GM18907 (cell line): ENCODE data around the gene SLC41A2.
"Not testable (repeated sequence)": the region's sequence is repeated elsewhere in the genome, so short reads cannot be mapped to it uniquely, and the experiment has no call there.

Experiments
- ATAC-seq: cut with Tn5 transposase; IDR thresholded peaks from one replicate; pipeline ENCODE4 v1.9.1; 2021; ENCODE audit warnings: mild to moderate bottlenecking, moderate library complexity; ENCODE audit not compliant: unreplicated experiment

Gene SLC41A2

GRCh38 chr12:104958001-104958804 lies at the start of gene SLC41A2:
Gene SLC41A2, minus strand, starts transcription at chr12:104958290. Its CDS starts 29,763 bp downstream, at chr12:104928527.
- ATAC-seq, result peak; percentile 81

- no peak for ATAC-seq
Observed at GRCh38 chr12:105001476-105001875, 43.4 kb upstream of the SLC41A2 start.

GRCh38 chr12:104999347-104999685 lies 41.2 kb upstream of the SLC41A2 start:
- no peak for ATAC-seq

GRCh38 chr12:104998423-104999346 lies 40.6 kb upstream of the SLC41A2 start:
- no peak for ATAC-seq

- no peak for ATAC-seq
Observed at GRCh38 chr12:104997541-104997940, 39.5 kb upstream of the SLC41A2 start.

GRCh38 chr12:104994336-104994735 lies 36.2 kb upstream of the SLC41A2 start:
- ATAC-seq, result no peak

GRCh38 chr12:104991565-104992128 lies 33.6 kb upstream of the SLC41A2 start:
- ATAC-seq, result no peak

GRCh38 chr12:104990950-104991349 lies 32.9 kb upstream of the SLC41A2 start:
- no peak for ATAC-seq

GRCh38 chr12:104986022-104986941 lies 28.2 kb upstream of the SLC41A2 start, which contains the start of gene NOPCHAP1:
Gene NOPCHAP1, plus strand, starts transcription at chr12:104986316. Its CDS starts 37 bp downstream, at chr12:104986353.
- ATAC-seq, result peak; percentile 95

GRCh38 chr12:104985206-104985605 lies 27.1 kb upstream of the SLC41A2 start:
- ATAC-seq, result no peak

- not testable (repeated sequence) for ATAC-seq
Observed at GRCh38 chr12:104977688-104978087, 19.6 kb upstream of the SLC41A2 start.

- no peak for ATAC-seq
Observed at GRCh38 chr12:104976703-104977102, 18.6 kb upstream of the SLC41A2 start.

GRCh38 chr12:104975587-104976343 lies 17.7 kb upstream of the SLC41A2 start:
- no peak for ATAC-seq

GRCh38 chr12:104974626-104975290 lies 16.7 kb upstream of the SLC41A2 start:
- ATAC-seq, result peak; percentile 98

GRCh38 chr12:104973250-104973649 lies 15.2 kb upstream of the SLC41A2 start:
- ATAC-seq, result no peak

GRCh38 chr12:104971306-104971705 lies 13.2 kb upstream of the SLC41A2 start:
- no peak for ATAC-seq

- no peak for ATAC-seq
Observed at GRCh38 chr12:104969343-104969742, 11.3 kb upstream of the SLC41A2 start.

- ATAC-seq, result peak; percentile 76
Observed at GRCh38 chr12:104966677-104967076, 8.6 kb upstream of the SLC41A2 start.

- no peak for ATAC-seq
Observed at GRCh38 chr12:104964856-104965205, 6.7 kb upstream of the SLC41A2 start.
